HepG2 (cell line): ENCODE results near the gene SPACDR. TPM values are rescaled to one million over a fixed set of nuclear protein-coding genes. Genes with fewer than 3 reads are reported as not detected.

Experiments
- EHMT2 ChIP-seq: fragments of 200-600 bp; sonication (generic); IDR thresholded peaks from 2 replicates; pipeline ENCODE4 v1.7.0; 2017; ENCODE audit warnings: antibody characterized with exemption, low read depth, low read length, borderline replicate concordance
- HNRNPUL1 ChIP-seq: fragments of 200-400 bp; formaldehyde crosslinking; IDR thresholded peaks from 2 replicates; pipeline ENCODE4 v1.6.1; 2017; ENCODE audit warnings: low read depth, mild to moderate bottlenecking, low read length, moderate library complexity
- MAZ ChIP-seq, 2 experiments: sonication (generic) in 1 of 2; formaldehyde crosslinking in 1 of 2; IDR thresholded peaks; 2 replicates each; pipeline versions ENCODE4 v1.5.0 to v1.6.1; 2012 to 2020; ENCODE audit warnings: low read depth in 2 of 2, mild to moderate bottlenecking in 2 of 2, borderline replicate concordance in 1 of 2, improper control_type of control experiment in 1 of 2, low read length in 1 of 2, missing genetic modification reagents in 1 of 2, moderate library complexity in 1 of 2
- NBN ChIP-seq: fragments of 450-650 bp; conservative IDR thresholded peaks from 2 replicates; pipeline ENCODE4 v1.6.1; 2017
- PRMT3 ChIP-seq: sonication (generic); formaldehyde crosslinking; IDR thresholded peaks from 2 replicates; pipeline ENCODE4 v1.8.1; 2022; ENCODE audit warnings: low read depth, mild to moderate bottlenecking, moderate library complexity, missing genetic modification reagents, borderline replicate concordance
- RAD21 ChIP-seq: fragments of 450-650 bp; formaldehyde crosslinking; IDR thresholded peaks from 2 replicates; pipeline ENCODE4 v1.5.0; 2020; ENCODE audit warnings: mild to moderate bottlenecking
- RFX5 ChIP-seq: IDR thresholded peaks from 2 replicates; pipeline ENCODE4 v1.6.1; 2011; ENCODE audit warnings: low read depth, low read length, improper control_type of control experiment
- RXRA ChIP-seq: sonication (generic); formaldehyde crosslinking; IDR thresholded peaks from 2 replicates; pipeline ENCODE4 v1.5.1; 2020; ENCODE audit warnings: missing genetic modification reagents
- ZFP36L1 ChIP-seq: sonication (generic); formaldehyde crosslinking; IDR thresholded peaks from 2 replicates; pipeline ENCODE4 v1.8.0; 2022; ENCODE audit warnings: mild to moderate bottlenecking, missing genetic modification reagents, moderate library complexity
- ZNF724P ChIP-seq: sonication (generic); formaldehyde crosslinking; IDR thresholded peaks from 2 replicates; pipeline ENCODE4 v1.8.0; 2022; ENCODE audit warnings: missing genetic modification reagents, borderline replicate concordance
- ZNF790 ChIP-seq: sonication (generic); formaldehyde crosslinking; IDR thresholded peaks from 2 replicates; pipeline ENCODE4 v1.8.0; 2022; ENCODE audit warnings: missing genetic modification reagents, mild to moderate bottlenecking, borderline replicate concordance
- ZSCAN9 ChIP-seq: IDR thresholded peaks from 2 replicates; pipeline ENCODE4 v1.6.1; 2016; ENCODE audit warnings: borderline replicate concordance
- polyA plus RNA-seq, 8 experiments: library from polyadenylated mRNA; depleted of rRNA in 3 of 8; stranded (reverse) in 7 of 8; unstranded in 1 of 8; fragments of >200 nt; fragmentation: Illumina TruSeq in 4 of 8; extraction: Trizol in 4 of 8; gene quantifications; 2 replicates each; pipeline versions ENCODE4 v1.2.1 to v1.2.3, GENCODE V29; 2011 to 2016; ENCODE audit warnings: low read depth in 4 of 8, missing spikeins in 1 of 8, mixed read lengths in 1 of 8; ENCODE audit not compliant: insufficient read depth in 1 of 8
- total RNA-seq, 5 experiments: library from RNA; depleted of rRNA; stranded (reverse); fragments of >200 nt; fragmentation: Illumina TruSeq; extraction: Trizol; gene quantifications; 2 replicates each; pipeline ENCODE4 v1.2.3, GENCODE V29; 2016; ENCODE audit warnings: low read depth in 1 of 5
- TF ChIP-seq, protein P1 (sequence below): IDR thresholded peaks from 2 replicates; pipeline ENCODE4 v1.6.1; 2016; ENCODE audit warnings: missing biosample characterization, missing genetic modification reagents, low read depth
- TF ChIP-seq, protein P2 (sequence below): sonication (generic); formaldehyde crosslinking; IDR thresholded peaks from 2 replicates; pipeline ENCODE4 v1.8.1; 2023; ENCODE audit warnings: mild to moderate bottlenecking, inconsistent platforms, moderate library complexity, missing genetic modification reagents, borderline replicate concordance
- TF ChIP-seq, protein P3 (sequence below): sonication (generic); formaldehyde crosslinking; IDR thresholded peaks from 2 replicates; pipeline ENCODE4 v1.5.0; 2020; ENCODE audit warnings: mild to moderate bottlenecking, missing genetic modification reagents
- TF ChIP-seq, protein P4 (sequence below): sonication (generic); formaldehyde crosslinking; IDR thresholded peaks from 2 replicates; pipeline ENCODE4 v1.8.1; 2023; ENCODE audit warnings: mild to moderate bottlenecking, moderate library complexity, missing genetic modification reagents
- TF ChIP-seq, protein P5 (sequence below): sonication (generic); formaldehyde crosslinking; IDR thresholded peaks from 2 replicates; pipeline ENCODE4 v1.4.0; 2020; ENCODE audit warnings: missing genetic modification reagents

Gene SPACDR
- total and polyA plus RNA-seq, 2 of the 13 experiments (the other 11 are each of a cell fraction or from before 2014, with no cell fraction given) = 0.41 TPM; not detected in 1

DNA sequence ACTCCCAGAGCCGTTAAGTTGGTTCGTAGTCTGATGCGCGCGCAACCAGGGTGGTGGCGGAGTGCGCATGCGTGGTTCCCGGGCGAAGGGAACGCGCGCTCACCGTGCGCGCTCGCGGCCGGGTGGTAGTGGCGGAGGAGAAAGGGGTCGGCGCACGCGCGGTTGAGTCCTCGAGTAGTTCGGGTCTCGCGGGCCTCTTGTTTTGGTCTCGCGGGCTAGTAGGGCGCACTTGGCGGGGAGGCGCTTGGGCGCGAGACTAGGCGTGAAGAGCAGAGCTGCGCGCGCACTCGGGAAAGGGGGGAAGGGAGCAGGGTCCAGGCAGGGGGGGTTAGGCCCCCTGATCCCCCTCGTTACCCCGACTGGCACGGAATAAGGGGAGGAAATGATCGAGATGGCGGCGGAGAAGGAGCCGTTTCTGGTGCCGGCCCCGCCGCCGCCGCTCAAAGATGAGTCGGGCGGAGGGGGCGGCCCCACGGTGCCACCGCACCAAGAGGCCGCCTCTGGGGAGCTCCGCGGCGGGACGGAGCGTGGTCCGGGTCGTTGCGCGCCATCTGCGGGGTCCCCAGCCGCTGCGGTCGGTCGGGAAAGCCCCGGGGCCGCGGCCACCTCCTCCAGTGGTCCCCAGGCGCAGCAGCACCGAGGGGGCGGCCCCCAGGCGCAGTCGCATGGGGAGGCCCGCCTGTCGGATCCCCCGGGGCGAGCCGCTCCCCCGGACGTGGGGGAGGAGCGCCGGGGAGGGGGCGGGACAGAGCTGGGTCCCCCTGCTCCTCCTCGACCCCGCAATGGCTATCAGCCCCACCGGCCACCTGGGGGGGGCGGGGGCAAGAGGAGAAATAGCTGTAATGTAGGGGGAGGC is 34.2 kb downstream of the SPACDR start, which contains the start of gene MEPCE (continued):
- TF ChIP-seq, protein P1, sequence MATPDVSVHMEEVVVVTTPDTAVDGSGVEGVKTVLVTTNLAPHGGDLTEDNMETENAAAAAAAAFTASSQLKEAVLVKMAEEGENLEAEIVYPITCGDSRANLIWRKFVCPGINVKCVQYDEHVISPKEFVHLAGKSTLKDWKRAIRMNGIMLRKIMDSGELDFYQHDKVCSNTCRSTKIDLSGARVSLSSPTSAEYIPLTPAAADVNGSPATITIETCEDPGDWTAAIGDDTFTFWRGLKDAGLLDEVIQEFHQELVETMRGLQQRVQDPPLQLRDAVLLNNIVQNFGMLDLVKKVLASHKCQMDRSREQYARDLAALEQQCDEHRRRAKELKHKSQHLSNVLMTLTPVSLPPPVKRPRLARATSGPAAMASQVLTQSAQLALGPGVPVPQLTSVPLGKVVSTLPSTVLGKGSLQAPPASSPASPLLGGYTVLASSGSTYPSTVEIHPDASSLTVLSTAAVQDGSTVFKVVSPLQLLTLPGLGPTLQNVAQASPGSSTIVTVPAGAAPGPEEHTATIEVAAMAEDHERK (CRISPR knock-in tag) = no peak
- TF ChIP-seq NBN (no peak), HNRNPUL1 (no peak), EHMT2 (no peak), ZNF790 (CRISPR knock-in tag) (peak; percentile 41; the same call in 1 of the 2 replicates), RAD21 (CRISPR knock-in tag) (peak; percentile 28; the same call in 1 of the 2 replicates), RFX5 (no peak), RXRA (CRISPR knock-in tag) (0 out of 2 replicates have a peak, but pooled peaks have one; percentile 13), ZFP36L1 (CRISPR knock-in tag) (no peak), MAZ (IDR thresholded peaks at IDR 0.05; ENCODE audit: borderline replicate concordance, low read depth, low read length) (no peak), MAZ (CRISPR knock-in tag; IDR thresholded peaks at IDR 0.05; ENCODE audit: low read depth) (peak; percentile 60; the same call in 1 of the 2 replicates), PRMT3 (CRISPR knock-in tag) (0 out of 2 replicates have a peak, but pooled peaks have one; percentile 4), ZSCAN9 (CRISPR knock-in tag) (0 out of 2 replicates have a peak, but pooled peaks have one; percentile 6), ZNF724P (CRISPR knock-in tag) (no peak; the same call in 1 of the 2 replicates)
- TF ChIP-seq, protein P2, sequence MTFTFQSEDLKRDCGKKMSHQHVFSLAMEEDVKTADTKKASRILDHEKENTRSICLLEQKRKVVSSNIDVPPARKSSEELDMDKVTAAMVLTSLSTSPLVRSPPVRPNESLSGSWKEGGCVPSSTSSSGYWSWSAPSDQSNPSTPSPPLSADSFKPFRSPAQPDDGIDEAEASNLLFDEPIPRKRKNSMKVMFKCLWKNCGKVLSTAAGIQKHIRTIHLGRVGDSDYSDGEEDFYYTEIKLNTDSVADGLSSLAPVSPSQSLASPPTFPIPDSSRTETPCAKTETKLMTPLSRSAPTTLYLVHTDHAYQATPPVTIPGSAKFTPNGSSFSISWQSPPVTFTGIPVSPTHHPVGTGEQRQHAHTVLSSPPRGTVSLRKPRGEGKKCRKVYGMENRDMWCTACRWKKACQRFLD (CRISPR knock-in tag) = no peak
- TF ChIP-seq, protein P3, sequence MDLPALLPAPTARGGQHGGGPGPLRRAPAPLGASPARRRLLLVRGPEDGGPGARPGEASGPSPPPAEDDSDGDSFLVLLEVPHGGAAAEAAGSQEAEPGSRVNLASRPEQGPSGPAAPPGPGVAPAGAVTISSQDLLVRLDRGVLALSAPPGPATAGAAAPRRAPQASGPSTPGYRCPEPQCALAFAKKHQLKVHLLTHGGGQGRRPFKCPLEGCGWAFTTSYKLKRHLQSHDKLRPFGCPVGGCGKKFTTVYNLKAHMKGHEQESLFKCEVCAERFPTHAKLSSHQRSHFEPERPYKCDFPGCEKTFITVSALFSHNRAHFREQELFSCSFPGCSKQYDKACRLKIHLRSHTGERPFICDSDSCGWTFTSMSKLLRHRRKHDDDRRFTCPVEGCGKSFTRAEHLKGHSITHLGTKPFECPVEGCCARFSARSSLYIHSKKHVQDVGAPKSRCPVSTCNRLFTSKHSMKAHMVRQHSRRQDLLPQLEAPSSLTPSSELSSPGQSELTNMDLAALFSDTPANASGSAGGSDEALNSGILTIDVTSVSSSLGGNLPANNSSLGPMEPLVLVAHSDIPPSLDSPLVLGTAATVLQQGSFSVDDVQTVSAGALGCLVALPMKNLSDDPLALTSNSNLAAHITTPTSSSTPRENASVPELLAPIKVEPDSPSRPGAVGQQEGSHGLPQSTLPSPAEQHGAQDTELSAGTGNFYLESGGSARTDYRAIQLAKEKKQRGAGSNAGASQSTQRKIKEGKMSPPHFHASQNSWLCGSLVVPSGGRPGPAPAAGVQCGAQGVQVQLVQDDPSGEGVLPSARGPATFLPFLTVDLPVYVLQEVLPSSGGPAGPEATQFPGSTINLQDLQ (CRISPR knock-in tag) = no peak
- TF ChIP-seq, protein P4, sequence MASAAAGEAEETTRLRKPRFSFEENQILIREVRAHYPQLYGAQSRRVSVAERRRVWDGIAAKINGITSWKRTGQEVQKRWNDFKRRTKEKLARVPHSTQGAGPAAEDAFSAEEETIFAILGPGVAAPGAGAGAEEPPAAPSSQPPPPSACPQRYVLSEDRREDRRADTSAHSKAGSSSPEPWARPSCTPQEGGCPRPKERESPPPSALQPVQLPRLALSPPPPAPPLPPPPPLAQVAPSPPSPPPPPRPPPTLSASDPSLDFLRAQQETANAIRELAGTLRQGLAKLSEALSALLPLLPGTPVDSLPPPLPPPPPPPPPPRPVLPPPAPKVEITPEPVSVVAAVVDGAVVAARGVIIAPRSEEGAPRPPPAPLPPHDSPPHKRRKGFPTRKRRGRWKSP (CRISPR knock-in tag) = no peak
- TF ChIP-seq, protein P5, sequence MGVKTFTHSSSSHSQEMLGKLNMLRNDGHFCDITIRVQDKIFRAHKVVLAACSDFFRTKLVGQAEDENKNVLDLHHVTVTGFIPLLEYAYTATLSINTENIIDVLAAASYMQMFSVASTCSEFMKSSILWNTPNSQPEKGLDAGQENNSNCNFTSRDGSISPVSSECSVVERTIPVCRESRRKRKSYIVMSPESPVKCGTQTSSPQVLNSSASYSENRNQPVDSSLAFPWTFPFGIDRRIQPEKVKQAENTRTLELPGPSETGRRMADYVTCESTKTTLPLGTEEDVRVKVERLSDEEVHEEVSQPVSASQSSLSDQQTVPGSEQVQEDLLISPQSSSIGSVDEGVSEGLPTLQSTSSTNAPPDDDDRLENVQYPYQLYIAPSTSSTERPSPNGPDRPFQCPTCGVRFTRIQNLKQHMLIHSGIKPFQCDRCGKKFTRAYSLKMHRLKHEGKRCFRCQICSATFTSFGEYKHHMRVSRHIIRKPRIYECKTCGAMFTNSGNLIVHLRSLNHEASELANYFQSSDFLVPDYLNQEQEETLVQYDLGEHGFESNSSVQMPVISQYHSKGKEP (CRISPR knock-in tag) = no peak
